ENCODE measurements around the gene LHX1.
A peak's percentile ranks its signal among the peaks of the same experiment; 100 is the strongest.

LHX1 gene

DNA sequence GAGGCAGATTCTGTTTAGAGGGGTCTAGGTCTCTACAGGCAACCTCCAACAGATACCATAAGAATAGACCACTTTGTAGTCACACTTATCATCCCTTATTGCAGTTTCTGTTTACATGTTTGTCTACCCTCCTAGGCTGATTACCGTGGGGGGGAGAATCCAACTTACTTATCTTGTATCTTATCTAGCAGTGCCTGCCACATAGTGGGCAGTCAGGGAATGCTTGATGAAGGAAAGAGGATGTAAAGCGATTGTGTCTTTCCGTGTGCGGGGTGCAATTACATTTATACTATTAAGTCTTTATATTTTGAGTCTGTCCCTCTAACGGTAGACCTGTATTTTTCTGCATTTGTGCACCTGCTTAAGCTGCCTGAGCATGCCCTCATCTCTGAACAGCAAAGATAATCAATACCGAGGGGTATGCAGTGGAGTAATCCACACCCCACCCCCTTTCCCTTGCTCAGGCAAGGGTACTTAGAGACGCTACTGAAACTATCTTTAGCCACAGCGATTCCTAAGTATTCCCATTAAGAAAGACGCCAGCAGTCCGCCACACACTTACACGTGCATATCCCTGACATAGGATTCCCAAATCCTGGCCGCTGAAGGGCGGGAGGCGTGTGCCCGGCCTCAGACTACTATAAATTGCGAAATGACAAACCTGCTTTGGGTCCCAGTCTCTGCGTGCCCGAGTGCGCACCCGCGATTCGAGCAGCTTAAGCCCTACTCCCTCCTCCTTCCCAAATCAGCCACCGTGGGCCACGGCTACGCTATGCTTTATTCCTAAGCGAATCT, 10.8 kb downstream of the LHX1 start:
- Histone ChIP-seq H3K27me3 (ENCODE audit: control insufficient read depth in 1 of 2, insufficient read depth in 2 of 2, low read length in 2 of 2) (peaks cover 34 to 43% of the 10 kb centered on the region in 2 donors), H3K36me3 (ENCODE audit: control insufficient read depth in 2 of 2, insufficient read depth in 2 of 2, low read length in 2 of 2) (peaks cover 8% of the 10 kb centered on the region in 2 donors), H3K9me3 (ENCODE audit: control insufficient read depth in 2 of 2, low read length in 2 of 2) (no peaks in the 10 kb centered on the region), H3K4me3 (ENCODE audit: low read length in 2 of 2) (peak overlapping the region; percentile 90 to 93), H3K4me1 (ENCODE audit: control insufficient read depth, insufficient read depth, low read length) (peaks cover 23% of the 10 kb centered on the region), H3K9ac (ENCODE audit: low read length in 2 of 2) (peak overlapping the region; percentile 55 to 88), H3K27ac (ENCODE audit: low read length) (peak overlapping the region; percentile 86)

GRCh38 chr17:36948717-36949460, 11.6 kb downstream of the LHX1 start, which contains the start of gene AATF:
Gene AATF (plus strand): TSS chr17:36948954. CDS start chr17:36949126, 172 bp downstream.
- Histone ChIP-seq H3K4me1 (ENCODE audit: control insufficient read depth, insufficient read depth, low read length) (peaks cover 23% of the 10 kb centered on the region), H3K9me3 (ENCODE audit: control insufficient read depth in 2 of 2, low read length in 2 of 2) (no peaks in the 10 kb centered on the region), H3K27me3 (ENCODE audit: control insufficient read depth in 1 of 2, insufficient read depth in 2 of 2, low read length in 2 of 2) (peaks cover 29 to 35% of the 10 kb centered on the region in 2 donors), H3K27ac (ENCODE audit: low read length) (peak within 1 kb of the TSS; percentile 86), H3K4me3 (ENCODE audit: low read length in 2 of 2) (peak within 1 kb of the TSS; percentile 90 to 93), H3K36me3 (ENCODE audit: control insufficient read depth in 2 of 2, insufficient read depth in 2 of 2, low read length in 2 of 2) (peaks cover 14 to 15% of the 10 kb centered on the region in 2 donors), H3K9ac (ENCODE audit: low read length in 2 of 2) (peak within 1 kb of the TSS; percentile 80 to 88)

DNA sequence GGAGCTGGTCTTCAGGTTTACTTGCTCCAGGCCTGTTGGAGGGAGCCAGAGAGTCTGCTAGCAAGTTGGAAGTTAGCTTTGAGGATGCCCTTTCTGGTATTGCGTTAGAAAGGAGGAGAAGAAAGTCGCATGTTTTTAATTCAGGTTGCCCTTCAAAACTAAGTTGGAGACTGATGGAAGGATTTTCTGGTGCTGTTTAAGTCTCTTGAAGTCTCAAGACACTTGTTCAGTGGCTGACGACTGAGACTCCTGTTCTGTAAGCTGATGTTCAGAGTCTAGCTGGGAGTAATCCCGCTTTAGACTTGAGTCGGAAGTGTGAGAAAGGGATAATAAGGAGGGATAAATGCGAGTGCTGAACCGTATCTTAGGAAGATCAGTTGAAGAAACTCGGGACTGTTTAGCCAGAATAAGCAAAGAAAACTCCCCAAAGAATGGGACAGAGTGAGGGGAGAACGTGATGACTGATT, 12.2 kb downstream of the LHX1 start:
- Histone ChIP-seq H3K27ac (ENCODE audit: low read length) (peak overlapping the region; percentile 86), H3K9ac (ENCODE audit: low read length in 2 of 2) (peak overlapping the region; percentile 80 to 88), H3K27me3 (ENCODE audit: control insufficient read depth in 1 of 2, insufficient read depth in 2 of 2, low read length in 2 of 2) (peaks cover 27 to 31% of the 10 kb centered on the region in 2 donors), H3K4me1 (ENCODE audit: control insufficient read depth, insufficient read depth, low read length) (peaks cover 23% of the 10 kb centered on the region), H3K9me3 (ENCODE audit: control insufficient read depth in 2 of 2, low read length in 2 of 2) (no peaks in the 10 kb centered on the region), H3K36me3 (ENCODE audit: control insufficient read depth in 2 of 2, insufficient read depth in 2 of 2, low read length in 2 of 2) (peaks cover 19 to 20% of the 10 kb centered on the region in 2 donors), H3K4me3 (ENCODE audit: low read length in 2 of 2) (peak overlapping the region; percentile 90 to 93)

DNA sequence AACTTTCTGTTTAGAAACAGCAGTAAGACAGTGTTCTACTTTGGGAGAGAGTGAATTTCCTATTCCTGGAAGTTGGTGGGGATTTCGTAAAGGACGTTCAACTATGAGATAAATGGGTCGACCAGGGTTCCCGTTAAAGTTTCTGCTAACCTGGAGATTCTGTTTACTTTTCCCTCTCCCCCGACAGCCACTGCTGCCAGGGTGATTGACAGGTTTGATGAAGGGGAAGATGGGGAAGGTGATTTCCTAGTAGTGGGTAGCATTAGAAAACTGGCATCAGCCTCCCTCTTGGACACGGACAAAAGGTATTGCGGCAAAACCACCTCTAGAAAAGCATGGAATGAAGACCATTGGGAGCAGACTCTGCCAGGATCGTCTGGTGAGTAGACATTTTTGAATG, 12.8 kb downstream of the LHX1 start:
- Histone ChIP-seq H3K4me1 (ENCODE audit: control insufficient read depth, insufficient read depth, low read length) (peaks cover 23% of the 10 kb centered on the region), H3K9ac (ENCODE audit: low read length in 2 of 2) (peak overlapping the region in 1 of 2 donors; percentile 88), H3K36me3 (ENCODE audit: control insufficient read depth in 2 of 2, insufficient read depth in 2 of 2, low read length in 2 of 2) (peaks cover 22 to 25% of the 10 kb centered on the region in 2 donors), H3K27ac (ENCODE audit: low read length) (no peak overlapping the region), H3K27me3 (ENCODE audit: control insufficient read depth in 1 of 2, insufficient read depth in 2 of 2, low read length in 2 of 2) (peaks cover 23 to 26% of the 10 kb centered on the region in 2 donors), H3K9me3 (ENCODE audit: control insufficient read depth in 2 of 2, low read length in 2 of 2) (no peaks in the 10 kb centered on the region), H3K4me3 (ENCODE audit: low read length in 2 of 2) (peak overlapping the region; percentile 90 to 93)

DNA sequence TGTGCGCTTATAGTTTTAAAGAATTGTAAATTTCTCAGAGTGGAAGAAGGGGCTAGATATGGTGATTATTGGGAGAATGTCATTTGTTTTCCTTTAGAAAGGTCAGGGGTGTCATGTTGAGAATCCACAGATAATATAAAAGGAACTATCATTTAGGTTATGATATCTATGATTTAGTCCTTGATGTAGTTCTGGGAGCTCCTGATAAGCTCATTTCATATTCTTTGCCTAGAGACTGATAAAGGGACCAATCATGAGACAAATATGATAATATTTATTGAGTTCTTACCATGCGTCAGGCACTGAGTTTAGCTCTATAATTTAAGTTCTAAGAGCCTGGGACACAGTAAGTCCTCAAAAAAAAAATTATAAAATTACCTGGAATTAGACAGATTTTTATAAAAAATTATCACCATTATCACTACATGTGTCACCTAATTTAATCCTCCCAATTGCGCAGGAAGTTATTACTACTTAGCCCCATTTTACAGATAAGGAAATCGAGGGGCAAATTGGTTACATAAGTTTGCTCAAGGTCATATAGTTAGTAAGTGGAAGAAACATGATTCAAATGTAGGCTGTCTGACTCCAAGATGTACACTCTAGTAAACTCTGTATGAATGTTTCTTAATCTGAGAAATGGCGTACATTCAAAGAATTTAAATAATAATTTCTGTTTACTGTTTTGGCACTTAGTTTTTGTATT, 14.0 kb downstream of the LHX1 start:
- Histone ChIP-seq H3K9ac (ENCODE audit: low read length in 2 of 2) (no peak overlapping the region), H3K36me3 (ENCODE audit: control insufficient read depth in 2 of 2, insufficient read depth in 2 of 2, low read length in 2 of 2) (peaks cover 32 to 33% of the 10 kb centered on the region in 2 donors), H3K4me3 (ENCODE audit: low read length in 2 of 2) (no peak overlapping the region), H3K27me3 (ENCODE audit: control insufficient read depth in 1 of 2, insufficient read depth in 2 of 2, low read length in 2 of 2) (peaks cover 13 to 14% of the 10 kb centered on the region in 2 donors), H3K27ac (ENCODE audit: low read length) (no peak overlapping the region), H3K9me3 (ENCODE audit: control insufficient read depth in 2 of 2, low read length in 2 of 2) (no peaks in the 10 kb centered on the region), H3K4me1 (ENCODE audit: control insufficient read depth, insufficient read depth, low read length) (peaks cover 23% of the 10 kb centered on the region)

- Histone ChIP-seq H3K9me3 (ENCODE audit: control insufficient read depth in 2 of 2, low read length in 2 of 2) (no peaks in the 10 kb centered on the region), H3K27ac (ENCODE audit: low read length) (no peak overlapping the region), H3K27me3 (ENCODE audit: control insufficient read depth in 1 of 2, insufficient read depth in 2 of 2, low read length in 2 of 2) (no peaks in the 10 kb centered on the region), H3K4me3 (ENCODE audit: low read length in 2 of 2) (no peak overlapping the region), H3K9ac (ENCODE audit: low read length in 2 of 2) (no peak overlapping the region), H3K36me3 (ENCODE audit: control insufficient read depth in 2 of 2, insufficient read depth in 2 of 2, low read length in 2 of 2) (peaks cover 0 to 7% of the 10 kb centered on the region in 2 donors), H3K4me1 (ENCODE audit: control insufficient read depth, insufficient read depth, low read length) (no peaks in the 10 kb centered on the region)
Measured at GRCh38 chr17:36971508-36971907, 34.2 kb downstream of the LHX1 start.

DNA sequence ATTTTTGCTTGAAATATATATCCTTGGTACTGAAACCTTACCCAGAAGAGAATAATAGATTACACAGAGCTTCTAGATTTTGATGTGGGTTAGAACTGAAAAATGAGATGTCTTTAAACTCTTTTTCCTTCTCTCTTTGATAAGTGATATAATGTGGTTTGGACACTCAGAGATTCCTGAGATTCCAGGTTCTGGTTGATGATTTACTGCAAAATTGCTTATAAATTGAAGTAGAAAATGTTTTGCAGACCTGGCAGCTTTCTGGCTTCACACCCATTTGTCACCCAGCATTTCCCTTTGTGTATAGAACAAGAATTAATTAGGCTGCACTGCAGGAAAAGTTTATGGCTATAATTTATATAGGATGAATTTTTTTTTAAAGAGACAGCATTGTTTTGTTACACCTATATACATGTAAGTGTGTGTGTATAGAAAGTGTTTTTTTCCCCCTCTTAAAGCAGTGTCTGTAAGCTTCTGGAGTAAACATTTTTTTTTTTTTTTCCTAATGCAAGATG, 35.0 kb downstream of the LHX1 start:
- Histone ChIP-seq H3K27ac (ENCODE audit: low read length) (no peak overlapping the region), H3K4me3 (ENCODE audit: low read length in 2 of 2) (no peak overlapping the region), H3K9me3 (ENCODE audit: control insufficient read depth in 2 of 2, low read length in 2 of 2) (no peaks in the 10 kb centered on the region), H3K36me3 (ENCODE audit: control insufficient read depth in 2 of 2, insufficient read depth in 2 of 2, low read length in 2 of 2) (peaks cover 0 to 7% of the 10 kb centered on the region in 2 donors), H3K9ac (ENCODE audit: low read length in 2 of 2) (no peak overlapping the region), H3K27me3 (ENCODE audit: control insufficient read depth in 1 of 2, insufficient read depth in 2 of 2, low read length in 2 of 2) (no peaks in the 10 kb centered on the region), H3K4me1 (ENCODE audit: control insufficient read depth, insufficient read depth, low read length) (no peaks in the 10 kb centered on the region)

DNA sequence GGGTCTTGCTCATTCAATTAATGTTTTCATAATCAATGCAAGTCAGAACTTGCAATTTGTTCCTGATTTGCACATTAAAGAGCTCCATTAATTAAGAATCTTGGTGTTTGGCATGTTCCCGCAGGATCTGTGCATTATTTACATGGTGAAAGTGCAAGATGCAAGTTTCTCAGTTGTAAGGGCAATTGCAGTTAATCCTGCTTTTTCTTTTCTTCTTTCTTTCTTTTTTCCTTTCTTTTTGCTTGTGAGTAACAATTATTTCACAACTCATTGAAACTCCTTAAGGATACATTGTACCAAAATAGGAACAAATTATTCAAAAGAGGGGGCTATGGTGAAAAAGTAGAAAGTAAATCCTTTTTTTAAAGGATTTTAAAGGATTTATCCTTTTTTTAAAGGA, 35.6 kb downstream of the LHX1 start:
- peaks cover 0 to 7% of the 10 kb centered on the region in 2 donors for H3K36me3 ChIP-seq (ENCODE audit: control insufficient read depth in 2 of 2, insufficient read depth in 2 of 2, low read length in 2 of 2)
- no peaks in the 10 kb centered on the region for H3K27me3 ChIP-seq (ENCODE audit: control insufficient read depth in 1 of 2, insufficient read depth in 2 of 2, low read length in 2 of 2)
- H3K9me3 ChIP-seq (ENCODE audit: control insufficient read depth in 2 of 2, low read length in 2 of 2): no peaks in the 10 kb centered on the region
- H3K4me1 ChIP-seq (ENCODE audit: control insufficient read depth, insufficient read depth, low read length): no peaks in the 10 kb centered on the region
- no peak overlapping the region for H3K9ac ChIP-seq (ENCODE audit: low read length in 2 of 2)
- no peak overlapping the region for H3K4me3 ChIP-seq (ENCODE audit: low read length in 2 of 2)
- no peak overlapping the region for H3K27ac ChIP-seq (ENCODE audit: low read length)

- no peaks in the 10 kb centered on the region for H3K9me3 ChIP-seq (ENCODE audit: control insufficient read depth in 2 of 2, low read length in 2 of 2)
- H3K36me3 ChIP-seq (ENCODE audit: control insufficient read depth in 2 of 2, insufficient read depth in 2 of 2, low read length in 2 of 2): no peaks in the 10 kb centered on the region
- H3K9ac ChIP-seq (ENCODE audit: low read length in 2 of 2): no peak overlapping the region
- no peaks in the 10 kb centered on the region for H3K27me3 ChIP-seq (ENCODE audit: control insufficient read depth in 1 of 2, insufficient read depth in 2 of 2, low read length in 2 of 2)
- H3K27ac ChIP-seq (ENCODE audit: low read length): no peak overlapping the region
- H3K4me3 ChIP-seq (ENCODE audit: low read length in 2 of 2): no peak overlapping the region
- H3K4me1 ChIP-seq (ENCODE audit: control insufficient read depth, insufficient read depth, low read length): peaks cover 3% of the 10 kb centered on the region
Measured at GRCh38 chr17:36975922-36976515, 38.7 kb downstream of the LHX1 start.

DNA sequence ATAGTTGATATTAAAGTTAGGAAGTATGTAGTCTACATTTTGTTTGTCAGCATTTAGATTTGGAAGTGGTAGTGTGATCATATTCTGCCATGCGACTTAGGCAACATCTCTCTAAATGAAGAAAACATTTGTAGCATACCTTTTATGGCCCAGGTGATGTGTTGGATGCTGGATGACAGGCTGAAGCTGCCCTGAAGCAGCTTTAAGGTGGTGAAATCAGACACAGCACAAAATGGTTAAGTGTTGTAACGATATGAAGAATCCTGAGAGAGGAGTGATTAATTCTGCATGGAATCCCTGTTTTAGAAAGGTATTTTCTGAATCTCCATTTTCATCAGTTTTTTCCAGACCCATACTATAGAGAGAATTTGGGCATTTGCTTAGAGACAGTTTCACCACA, 39.8 kb downstream of the LHX1 start:
- no peaks in the 10 kb centered on the region for H3K27me3 ChIP-seq (ENCODE audit: control insufficient read depth in 1 of 2, insufficient read depth in 2 of 2, low read length in 2 of 2)
- no peaks in the 10 kb centered on the region for H3K9me3 ChIP-seq (ENCODE audit: control insufficient read depth in 2 of 2, low read length in 2 of 2)
- no peaks in the 10 kb centered on the region for H3K36me3 ChIP-seq (ENCODE audit: control insufficient read depth in 2 of 2, insufficient read depth in 2 of 2, low read length in 2 of 2)
- no peak overlapping the region for H3K9ac ChIP-seq (ENCODE audit: low read length in 2 of 2)
- H3K4me1 ChIP-seq (ENCODE audit: control insufficient read depth, insufficient read depth, low read length): peaks cover 3% of the 10 kb centered on the region
- no peak overlapping the region for H3K4me3 ChIP-seq (ENCODE audit: low read length in 2 of 2)
- H3K27ac ChIP-seq (ENCODE audit: low read length): no peak overlapping the region
